Lower lobe of right lung (tissue), 2 donors: ENCODE results near the gene CEP152. TPM values are rescaled to one million over a fixed set of nuclear protein-coding genes. Genes with fewer than 3 reads are reported as not detected.

ENCODE experiments used
- ATAC-seq, 2 donors: fragments of 200-7000 bp; cut with Tn5 transposase; one replicate each; pipeline ENCODE4 v1.9.1; 2020 to 2022; ENCODE audit warnings: mild to moderate bottlenecking in 2 of 2, moderate library complexity in 2 of 2
- DNase-seq: peaks from one replicate; pipeline ENCODE4 v3.0.0-alpha.2; 2020
- H3K27ac ChIP-seq: fragments of 200-600 bp; one replicate; pipeline ENCODE4 v1.8.0; 2022
- H3K27me3 ChIP-seq: fragments of 200-600 bp; one replicate; pipeline ENCODE4 v1.8.0; 2022; ENCODE audit warnings: low read depth
- H3K36me3 ChIP-seq: fragments of 200-600 bp; one replicate; pipeline ENCODE4 v1.8.0; 2022; ENCODE audit warnings: mild to moderate bottlenecking
- H3K4me1 ChIP-seq: fragments of 200-600 bp; one replicate; pipeline ENCODE4 v1.8.0; 2022
- H3K4me3 ChIP-seq: fragments of 200-600 bp; one replicate; pipeline ENCODE4 v1.8.0; 2022; ENCODE audit warnings: mild to moderate bottlenecking
- H3K9me3 ChIP-seq: fragments of 200-600 bp; one replicate; pipeline ENCODE4 v1.8.0; 2022
- CTCF ChIP-seq: fragments of 200-600 bp; IDR thresholded peaks from one replicate; pipeline ENCODE4 v1.8.0; 2022; ENCODE audit warnings: antibody characterized with exemption, mild to moderate bottlenecking
- intact Hi-C: fragments of 100-400 bp; cut with DNase I; formaldehyde crosslinking; loops from one replicate; pipeline ENCODE4 v1.11.0; 2022
- total RNA-seq: library from RNA; stranded (reverse); fragmentation: NEBNext Ultra II Directional; extraction: Animal tissue kit (Norgen Biotek cat#: 25700); gene quantifications from one replicate; pipeline ENCODE4 v1.2.1, GENCODE V29; 2021
- donor health status: DM: no; HTN: yes; CAD: no; lungs with severe emphysema.

The CEP152 gene
- total RNA-seq, 1 donor from 2014 or later, result 6.5 TPM

GRCh38 chr15:48721061-48721810 is 89.6 kb downstream of the CEP152 start:
- no peak overlapping the region for H3K27ac ChIP-seq
- ATAC-seq, result no peak
- DNase-seq, result no peak
- H3K27me3 ChIP-seq, result no peaks in the 10 kb centered on the region
- H3K9me3 ChIP-seq, result peaks cover 3% of the 10 kb centered on the region
- no peaks in the 10 kb centered on the region for H3K36me3 ChIP-seq
- H3K4me1 ChIP-seq, result peaks cover 4% of the 10 kb centered on the region
- intact Hi-C loops, result no loop called here
- no peak for TF ChIP-seq CTCF
- no peak overlapping the region for H3K4me3 ChIP-seq

DNA sequence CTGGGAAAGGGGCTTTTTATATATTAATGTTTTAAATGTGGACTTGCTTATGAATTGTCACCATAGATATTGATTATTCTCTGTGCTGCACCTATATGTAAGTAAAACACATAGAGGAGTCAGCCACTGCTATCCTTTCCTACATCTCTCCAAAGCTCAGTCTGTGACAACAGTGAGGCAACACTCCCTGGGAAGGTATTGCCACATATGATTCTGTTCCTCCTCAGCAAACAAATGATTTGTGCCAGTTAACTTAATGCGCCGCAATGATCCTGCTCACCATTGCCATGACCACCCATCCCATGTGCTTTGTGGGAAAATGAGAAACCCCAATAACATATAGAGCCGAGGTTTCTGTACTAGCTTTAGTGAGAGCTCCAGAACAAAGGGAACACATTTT is 90.2 kb downstream of the CEP152 start:
- ATAC-seq (no peak), DNase-seq (no peak)
- Histone ChIP-seq H3K27ac (no peak overlapping the region), H3K4me1 (peaks cover 4% of the 10 kb centered on the region), H3K4me3 (no peak overlapping the region), H3K9me3 (peaks cover 8% of the 10 kb centered on the region), H3K36me3 (no peaks in the 10 kb centered on the region), H3K27me3 (no peaks in the 10 kb centered on the region)
- no peak for TF ChIP-seq CTCF
- intact Hi-C loops, result no loop called here

DNA sequence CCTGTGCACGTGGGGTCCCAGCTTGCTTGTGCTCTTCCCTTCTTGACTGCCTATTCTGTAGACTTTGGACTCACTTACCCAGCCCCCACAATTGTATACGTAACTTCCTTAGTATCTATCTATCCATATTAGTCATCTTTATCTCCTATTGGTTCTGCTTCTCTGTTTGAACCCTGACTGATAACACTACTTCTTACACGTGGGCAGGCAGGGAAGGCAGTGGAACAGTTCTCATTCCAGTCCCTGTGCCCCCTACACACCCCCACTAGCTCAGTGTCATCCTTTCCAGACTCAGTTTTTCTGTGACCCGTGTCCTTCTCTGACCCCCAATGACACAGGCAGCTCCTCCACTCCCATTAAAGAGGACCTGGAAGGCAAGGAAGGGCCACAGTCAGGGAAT is 91.2 kb downstream of the CEP152 start:
- H3K4me1 ChIP-seq, result peaks cover 4% of the 10 kb centered on the region
- H3K4me3 ChIP-seq, result no peak overlapping the region
- no peaks in the 10 kb centered on the region for H3K27me3 ChIP-seq
- peaks cover 8% of the 10 kb centered on the region for H3K9me3 ChIP-seq
- intact Hi-C loops, result no loop called here
- H3K27ac ChIP-seq, result no peak overlapping the region
- ATAC-seq (no peak), DNase-seq (no peak)
- no peaks in the 10 kb centered on the region for H3K36me3 ChIP-seq
- no peak for TF ChIP-seq CTCF

GRCh38 chr15:48718646-48719045 is 92.2 kb downstream of the CEP152 start:
- Histone ChIP-seq H3K36me3 (no peaks in the 10 kb centered on the region), H3K9me3 (peaks cover 8% of the 10 kb centered on the region), H3K4me3 (no peak overlapping the region), H3K27ac (no peak overlapping the region), H3K27me3 (no peaks in the 10 kb centered on the region), H3K4me1 (peaks cover 4% of the 10 kb centered on the region)
- no peak for DNase-seq
- intact Hi-C loops, result no loop called here
- no peak for TF ChIP-seq CTCF
- ATAC-seq, result no peak

DNA sequence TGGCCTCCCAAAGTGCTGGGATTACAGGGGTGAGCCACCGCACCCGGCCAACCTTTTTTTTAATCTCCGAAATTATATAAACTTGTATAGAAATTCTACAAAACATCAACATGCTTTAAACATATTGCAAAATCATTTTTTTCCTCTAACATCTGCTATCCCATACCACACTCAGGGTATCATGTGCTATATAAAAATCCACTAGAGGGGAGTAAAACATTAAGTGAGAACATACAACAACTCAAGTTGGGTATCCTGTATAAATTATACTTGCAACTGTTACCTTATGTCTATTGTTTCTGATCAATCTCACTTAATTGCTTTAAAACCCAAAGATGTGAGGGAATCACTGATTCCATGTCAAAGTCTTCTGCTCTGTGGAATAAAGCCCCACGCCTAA is 93.4 kb downstream of the CEP152 start:
- no peaks in the 10 kb centered on the region for H3K36me3 ChIP-seq
- intact Hi-C loops, result no loop called here
- H3K4me3 ChIP-seq, result no peak overlapping the region
- H3K9me3 ChIP-seq, result peaks cover 8% of the 10 kb centered on the region
- H3K4me1 ChIP-seq, result peaks cover 4% of the 10 kb centered on the region
- H3K27ac ChIP-seq, result no peak overlapping the region
- no peak for TF ChIP-seq CTCF
- ATAC-seq, result no peak
- no peaks in the 10 kb centered on the region for H3K27me3 ChIP-seq
- DNase-seq, result no peak
